Endothelial cell of umbilical vein (primary cell): Measurements from ENCODE around the gene ATP1A3. TPM values are rescaled to one million over a fixed set of nuclear protein-coding genes. Genes with fewer than 3 reads are reported as not detected.

Experiments
- BruUV-seq: library from RNA; stranded (reverse); fragments of 400-500 nt; replicated peaks from 2 replicates; lab custom pipeline; 2021; lab: Mats Ljungman, UMichigan
- CTCF ChIA-PET: fragments of 300-600, 350-600 bp; sonication (Branson Sonifier 250); formaldehyde crosslinking; loops from one replicate; lab custom pipeline; 2021; ENCODE audit warnings: antibody characterized with exemption, inconsistent platforms; lab: Charles Lee
- POLR2A ChIA-PET: fragments of 300-600, 350-600 bp; sonication (Branson Sonifier 250); formaldehyde crosslinking; loops from one replicate; lab custom pipeline; 2021; ENCODE audit warnings: antibody characterized with exemption, inconsistent platforms; lab: Charles Lee
- DNase-seq: peaks from one replicate; pipeline ENCODE4 v3.0.0-alpha.2; 2011; ENCODE audit warnings: low read depth, low spot score
- FAIRE-seq: peaks from 2 replicates; lab custom pipeline; 2011; peaks lifted over from hg19 to GRCh38; lab: Jason Lieb, UNC
- H2AFZ ChIP-seq: 2 replicates; pipeline ENCODE4 v1.6.0; 2012; ENCODE audit warnings: low read depth, low read length, control low read depth, inconsistent platforms
- H3K27ac ChIP-seq: 2 replicates; pipeline ENCODE4 v1.5.1; 2011; ENCODE audit warnings: low read depth, mild to moderate bottlenecking, control low read depth, low read length, moderate library complexity; ENCODE audit not compliant: insufficient read depth
- H3K27me3 ChIP-seq, 2 experiments: 2 replicates each; pipeline versions ENCODE4 v1.6.0 to v1.6.1; 2011; ENCODE audit warnings: low read length in 2 of 2, mixed read lengths in 1 of 2; ENCODE audit not compliant: control insufficient read depth in 2 of 2, insufficient read depth in 2 of 2
- H3K36me3 ChIP-seq, 2 experiments: 2 replicates in 1 of 2; 3 replicates in 1 of 2; pipeline ENCODE4 v1.5.1; 2011; ENCODE audit warnings: low read length in 2 of 2, mild to moderate bottlenecking in 1 of 2, moderate library complexity in 1 of 2; ENCODE audit not compliant: control insufficient read depth in 2 of 2, insufficient read depth in 2 of 2; ENCODE audit errors: extremely low read depth in 1 of 2
- H3K4me1 ChIP-seq: 3 replicates; pipeline ENCODE4 v1.5.1; 2011; ENCODE audit warnings: mild to moderate bottlenecking, low read length; ENCODE audit not compliant: control insufficient read depth, insufficient read depth; ENCODE audit errors: extremely low read depth
- H3K4me2 ChIP-seq: 2 replicates; pipeline ENCODE4 v1.6.1; 2011; ENCODE audit warnings: low read length, control low read depth, mixed read lengths; ENCODE audit not compliant: insufficient read depth
- H3K4me3 ChIP-seq, 3 experiments: fragments of 200-600 bp in 1 of 3; sonication (generic), shearing (Covaris generic) in 1 of 3; replicated peaks in 1 of 3; 2 replicates each; pipeline ENCODE4 v1.5.1; 2011 to 2016; ENCODE audit warnings: control low read depth in 3 of 3, low read length in 3 of 3, mild to moderate bottlenecking in 2 of 3, inconsistent platforms in 1 of 3, low read depth in 1 of 3, moderate library complexity in 1 of 3; ENCODE audit not compliant: insufficient read depth in 1 of 3
- H3K79me2 ChIP-seq: 2 replicates; pipeline ENCODE4 v1.6.0; 2012; ENCODE audit warnings: low read length, inconsistent platforms; ENCODE audit not compliant: control insufficient read depth, insufficient read depth
- H3K9ac ChIP-seq: replicated peaks from 2 replicates; pipeline ENCODE3; 2011; ENCODE audit warnings: low read length, control low read depth; ENCODE audit not compliant: insufficient read depth; ENCODE audit errors: extremely low read depth
- H3K9me1 ChIP-seq: replicated peaks from 3 replicates; pipeline ENCODE4 v1.6.0; 2011; ENCODE audit warnings: mild to moderate bottlenecking, low read length; ENCODE audit not compliant: control insufficient read depth, insufficient read depth; ENCODE audit errors: extremely low read depth
- H3K9me3 ChIP-seq: replicated peaks from 2 replicates; pipeline ENCODE4 v1.5.1; 2012; ENCODE audit warnings: low read length, inconsistent platforms; ENCODE audit not compliant: control insufficient read depth, insufficient read depth
- H4K20me1 ChIP-seq: replicated peaks from 2 replicates; pipeline ENCODE3; 2011; ENCODE audit warnings: mild to moderate bottlenecking, low read length; ENCODE audit not compliant: control insufficient read depth, insufficient read depth; ENCODE audit errors: extremely low read depth
- CTCF ChIP-seq, 2 donors: IDR thresholded peaks; 1 replicate in 1 of 2; 2 replicates in 1 of 2; pipeline ENCODE4 v1.5.1; 2011; ENCODE audit warnings: low read length in 2 of 2, mild to moderate bottlenecking in 2 of 2, moderate library complexity in 2 of 2, control low read depth in 1 of 2, inconsistent platforms in 1 of 2, low read depth in 1 of 2; ENCODE audit not compliant: insufficient read depth in 1 of 2; ENCODE audit errors: extremely low read depth in 1 of 2
- EZH2 ChIP-seq: IDR thresholded peaks from 2 replicates; pipeline ENCODE4 v1.6.1; 2012; ENCODE audit warnings: borderline replicate concordance, low read depth, mild to moderate bottlenecking, moderate library complexity, low read length, inconsistent platforms; ENCODE audit not compliant: severe bottlenecking
- FOS ChIP-seq: IDR thresholded peaks from 2 replicates; pipeline ENCODE4 v1.6.1; 2011; ENCODE audit warnings: mild to moderate bottlenecking, low read length, moderate library complexity, borderline replicate concordance; ENCODE audit not compliant: insufficient read depth
- GATA2 ChIP-seq: IDR thresholded peaks from 2 replicates; pipeline ENCODE4 v1.7.0; 2011; ENCODE audit warnings: low read depth, mild to moderate bottlenecking, moderate library complexity, mixed read lengths, low read length; ENCODE audit not compliant: insufficient read length, insufficient read depth
- JUN ChIP-seq: IDR thresholded peaks from 2 replicates; pipeline ENCODE4 v1.6.1; 2011; ENCODE audit warnings: borderline replicate concordance, low read depth; ENCODE audit not compliant: insufficient read length, insufficient read depth
- MAX ChIP-seq: IDR thresholded peaks from 2 replicates; pipeline ENCODE4 v1.6.1; 2011; ENCODE audit not compliant: insufficient read depth, insufficient read length
- MYC ChIP-seq: IDR thresholded peaks from one replicate; pipeline ENCODE4 v1.6.1; 2011; ENCODE audit warnings: mild to moderate bottlenecking, low read depth, low read length
- POLR2A ChIP-seq: IDR thresholded peaks from 2 replicates; pipeline ENCODE4 v1.6.1; 2012; ENCODE audit warnings: low read depth, mild to moderate bottlenecking, control low read depth, low read length
- POLR2AphosphoS5 ChIP-seq: IDR thresholded peaks from 2 replicates; pipeline ENCODE4 v1.6.1; 2012; ENCODE audit warnings: low read depth, mild to moderate bottlenecking, control low read depth, low read length, moderate library complexity; ENCODE audit not compliant: insufficient read depth
- dilution Hi-C: fragments of 300-500 bp; cut with MboI; formaldehyde crosslinking; loops from one replicate; pipeline ENCODE4 v1.15.0; 2019; ENCODE audit warnings: low sequenced_read_pairs; ENCODE audit not compliant: extremely low pct_ligation_motif_present
- intact Hi-C: fragments of 100-400 bp; cut with micrococcal nuclease; formaldehyde crosslinking; loops from one replicate; pipeline ENCODE4 v1.10.0; 2022
- polyA plus RNA-seq, 4 experiments: library from polyadenylated mRNA; depleted of rRNA in 3 of 4; stranded (reverse) in 3 of 4; unstranded in 1 of 4; fragments of >200 nt; gene quantifications; 2 replicates each; pipeline versions ENCODE4 v1.2.1 to v1.2.3, GENCODE V29; 2011 to 2012; ENCODE audit warnings: missing spikeins in 1 of 4
- total RNA-seq: library from RNA; stranded (reverse); gene quantifications from 2 replicates; pipeline ENCODE4 v1.2.3, GENCODE V29; 2021

ATP1A3 gene
- total and polyA plus RNA-seq, 2 donors (not counting 3 experiments of a cell fraction or from before 2014, with no cell fraction given), result 0.40 TPM; not detected in 1

- no peaks in the 10 kb centered on the region for H3K9me1 ChIP-seq
- no peak overlapping the region for H2AFZ ChIP-seq
- no peaks in the 10 kb centered on the region for H3K9me3 ChIP-seq
- no peak overlapping the region for H3K4me2 ChIP-seq
- FAIRE-seq, result no peak
- no peaks in the 10 kb centered on the region for H3K36me3 ChIP-seq
- dilution Hi-C loops (no loop called here), intact Hi-C loops (no loop called here)
- H3K4me3 ChIP-seq, result no peak overlapping the region
- H3K4me1 ChIP-seq, result no peaks in the 10 kb centered on the region
- POLR2A ChIA-PET, result interaction anchor here (0.7 kb wide), 1 partner anchor 156 kb away, joined by 3 read pairs; no protein-coding TSS in a partner anchor
- no peak overlapping the region for H3K27ac ChIP-seq
- no peaks in the 10 kb centered on the region for H3K27me3 ChIP-seq
- no peak for DNase-seq
- no peak overlapping the region for H3K9ac ChIP-seq
- no peak for TF ChIP-seq CTCF (IDR thresholded peaks at IDR 0.05; ENCODE audit: extremely low read depth in 1 of 2, insufficient read depth in 1 of 2, low read depth in 1 of 2, low read length in 2 of 2)
- no peak for TF ChIP-seq JUN
- no TSS peak for BruUV-seq
- H4K20me1 ChIP-seq, result no peaks in the 10 kb centered on the region
- CTCF ChIA-PET, result interaction anchor here (1.1 kb wide), 1 partner anchor 92 kb away, joined by 4 read pairs; no protein-coding TSS in a partner anchor
- H3K79me2 ChIP-seq, result no peaks in the 10 kb centered on the region
These were observed 28.9 kb downstream of the ATP1A3 start for GRCh38 chr19:41965106-41965505.

- H3K79me2 ChIP-seq, result no peaks in the 10 kb centered on the region
- no peak for DNase-seq
- ChIA-PET CTCF (no interaction called here), POLR2A (interaction anchor here (0.7 kb wide), 1 partner anchor 115 kb away, joined by 4 read pairs; the partner anchor contains the start of gene ZNF574)
- H3K36me3 ChIP-seq, result peaks cover 3 to 4% of the 10 kb centered on the region in 2 experiments
- no peak overlapping the region for H2AFZ ChIP-seq
- no peak overlapping the region for H3K4me3 ChIP-seq
- no peaks in the 10 kb centered on the region for H4K20me1 ChIP-seq
- FAIRE-seq, result no peak
- H3K9me3 ChIP-seq, result no peaks in the 10 kb centered on the region
- no peak overlapping the region for H3K27ac ChIP-seq
- H3K27me3 ChIP-seq, result no peaks in the 10 kb centered on the region
- no TSS peak for BruUV-seq
- no peaks in the 10 kb centered on the region for H3K9me1 ChIP-seq
- H3K9ac ChIP-seq, result no peak overlapping the region
- H3K4me1 ChIP-seq, result peaks cover 12% of the 10 kb centered on the region
- dilution Hi-C loops (no loop called here), intact Hi-C loops (no loop called here)
- no peak for TF ChIP-seq POLR2AphosphoS5
- TF ChIP-seq FOS, result no peak
- TF ChIP-seq JUN, result no peak
- no peak for TF ChIP-seq MYC
- no peak for TF ChIP-seq GATA2
- no peak for TF ChIP-seq MAX
- TF ChIP-seq CTCF (IDR thresholded peaks at IDR 0.05; ENCODE audit: extremely low read depth in 1 of 2, insufficient read depth in 1 of 2, low read depth in 1 of 2, low read length in 2 of 2), result no peak
- no peak for TF ChIP-seq POLR2A
- no peak for TF ChIP-seq EZH2
- no peak overlapping the region for H3K4me2 ChIP-seq
These were observed 33.1 kb downstream of the ATP1A3 start for GRCh38 chr19:41960973-41961372.
